SHP77 (cell line): ENCODE measurements around the gene LRP1B.
"Not testable (repeated sequence)": the region's sequence is repeated elsewhere in the genome, so short reads cannot be mapped to it uniquely, and the experiment has no call there.

Experiments
- DNase-seq, 2 experiments: peaks; one replicate each; lab custom pipeline; 2025; lab: John Stamatoyannopoulos, UW

Gene LRP1B

GRCh38 chr2:141887363-141887762 is 243.5 kb downstream of the LRP1B start:
- DNase-seq = no peak

GRCh38 chr2:141878016-141878415 is 252.8 kb downstream of the LRP1B start:
- DNase-seq = no peak

- no peak for DNase-seq
These were observed 258.7 kb downstream of the LRP1B start for GRCh38 chr2:141871913-141872634.

GRCh38 chr2:141869572-141869971 is 261.2 kb downstream of the LRP1B start:
- DNase-seq = no peak

- no peak for DNase-seq
These were observed 266.9 kb downstream of the LRP1B start for GRCh38 chr2:141863964-141864363.

- no peak for DNase-seq
These were observed 274.4 kb downstream of the LRP1B start for GRCh38 chr2:141856215-141856919.

- no peak for DNase-seq
These were observed 282.6 kb downstream of the LRP1B start for GRCh38 chr2:141848191-141848590.

- no peak for DNase-seq
These were observed 286.6 kb downstream of the LRP1B start for GRCh38 chr2:141844231-141844630.

GRCh38 chr2:141835103-141835502 is 295.7 kb downstream of the LRP1B start:
- DNase-seq = no peak

GRCh38 chr2:141828761-141829160 is 302.1 kb downstream of the LRP1B start:
- DNase-seq = no peak

- no peak for DNase-seq
These were observed 306.0 kb downstream of the LRP1B start for GRCh38 chr2:141824790-141825189.

GRCh38 chr2:141820893-141821292 is 309.9 kb downstream of the LRP1B start:
- DNase-seq = no peak

- not testable (repeated sequence) for DNase-seq
These were observed 315.5 kb downstream of the LRP1B start for GRCh38 chr2:141815320-141815719.

- DNase-seq = no peak
These were observed 316.7 kb downstream of the LRP1B start for GRCh38 chr2:141814150-141814549.

GRCh38 chr2:141810148-141810547 is 320.7 kb downstream of the LRP1B start:
- no peak for DNase-seq

GRCh38 chr2:141806090-141806489 is 324.7 kb downstream of the LRP1B start:
- no peak for DNase-seq

GRCh38 chr2:141805302-141805701 is 325.5 kb downstream of the LRP1B start:
- no peak for DNase-seq

- DNase-seq = no peak
These were observed 334.4 kb downstream of the LRP1B start for GRCh38 chr2:141796449-141796848.

GRCh38 chr2:141791521-141791920 is 339.3 kb downstream of the LRP1B start:
- no peak for DNase-seq

- no peak for DNase-seq
These were observed 348.2 kb downstream of the LRP1B start for GRCh38 chr2:141782574-141782973.

- no peak for DNase-seq
These were observed 352.4 kb downstream of the LRP1B start for GRCh38 chr2:141778315-141778835.

GRCh38 chr2:141770530-141770929 is 360.3 kb downstream of the LRP1B start:
- DNase-seq = no peak

- DNase-seq = no peak
These were observed 363.1 kb downstream of the LRP1B start for GRCh38 chr2:141767691-141768090.
